ENCODE results near the gene DNTTIP2. TPM values are rescaled to one million over a fixed set of nuclear protein-coding genes. Genes with fewer than 3 reads are reported as not detected.

The DNTTIP2 gene
- total RNA-seq, 1 experiment from 2014 or later, result 39.9 TPM

DNA sequence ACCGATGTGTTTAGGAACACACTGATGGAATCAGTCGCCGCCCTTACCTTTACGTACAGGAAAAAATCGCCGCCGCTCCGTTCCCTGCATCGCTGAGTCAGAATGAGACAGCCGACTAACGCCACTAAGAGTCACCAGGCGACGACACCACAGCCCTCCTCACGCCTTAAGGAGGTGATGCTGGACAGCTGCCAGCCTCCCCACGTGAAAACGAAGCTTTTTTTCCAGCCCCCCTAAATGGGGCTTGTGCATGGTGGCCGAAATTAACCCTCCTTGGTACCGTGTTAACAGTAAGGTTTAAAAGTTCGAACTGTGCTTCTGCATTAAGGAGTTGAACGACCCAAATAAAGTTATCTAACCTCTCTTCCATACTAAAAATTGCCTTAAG, 511 bp downstream of the DNTTIP2 start:
- Histone ChIP-seq H3K9me3 (no peaks in the 10 kb centered on the region), H3K36me3 (ENCODE audit: control insufficient read depth, insufficient read depth, low read length) (no peaks in the 10 kb centered on the region), H3K4me3 (ENCODE audit: low read depth, low read length) (peak overlapping the region; percentile 78), H3K27me3 (replicated peaks; ENCODE audit: control insufficient read depth, insufficient read depth, low read length) (no peaks in the 10 kb centered on the region), H3K4me1 (no peaks in the 10 kb centered on the region)
- Mint-ChIP-seq H3K4me3 (ENCODE audit: unreplicated experiment) (peak overlapping the region; percentile 90), H3K36me3 (ENCODE audit: insufficient read depth, unreplicated experiment) (peaks cover 45% of the 10 kb centered on the region), H3K27ac (ENCODE audit: unreplicated experiment) (peak overlapping the region; percentile 99), H3K9me3 (ENCODE audit: unreplicated experiment) (no peaks in the 10 kb centered on the region), H3K27me3 (ENCODE audit: insufficient read depth, unreplicated experiment) (no peaks in the 10 kb centered on the region), H3K4me1 (ENCODE audit: low read depth, unreplicated experiment) (peaks cover 17% of the 10 kb centered on the region)
- intact Hi-C loops (cut with micrococcal nuclease; ENCODE audit: unreplicated experiment), result loop anchor here (2.0 kb wide), 1 partner anchor 30 kb away; the partner anchor contains the start of gene GCLM
- TSS peak; percentile 55 for BruUV-seq (replicated peaks)
- ChIA-PET CTCF (no interaction called here), POLR2A (no interaction called here)
- TF ChIP-seq, protein P1, sequence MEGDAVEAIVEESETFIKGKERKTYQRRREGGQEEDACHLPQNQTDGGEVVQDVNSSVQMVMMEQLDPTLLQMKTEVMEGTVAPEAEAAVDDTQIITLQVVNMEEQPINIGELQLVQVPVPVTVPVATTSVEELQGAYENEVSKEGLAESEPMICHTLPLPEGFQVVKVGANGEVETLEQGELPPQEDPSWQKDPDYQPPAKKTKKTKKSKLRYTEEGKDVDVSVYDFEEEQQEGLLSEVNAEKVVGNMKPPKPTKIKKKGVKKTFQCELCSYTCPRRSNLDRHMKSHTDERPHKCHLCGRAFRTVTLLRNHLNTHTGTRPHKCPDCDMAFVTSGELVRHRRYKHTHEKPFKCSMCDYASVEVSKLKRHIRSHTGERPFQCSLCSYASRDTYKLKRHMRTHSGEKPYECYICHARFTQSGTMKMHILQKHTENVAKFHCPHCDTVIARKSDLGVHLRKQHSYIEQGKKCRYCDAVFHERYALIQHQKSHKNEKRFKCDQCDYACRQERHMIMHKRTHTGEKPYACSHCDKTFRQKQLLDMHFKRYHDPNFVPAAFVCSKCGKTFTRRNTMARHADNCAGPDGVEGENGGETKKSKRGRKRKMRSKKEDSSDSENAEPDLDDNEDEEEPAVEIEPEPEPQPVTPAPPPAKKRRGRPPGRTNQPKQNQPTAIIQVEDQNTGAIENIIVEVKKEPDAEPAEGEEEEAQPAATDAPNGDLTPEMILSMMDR (IDR thresholded peaks at IDR 0.05; ENCODE audit: insufficient read depth in 1 of 2, low read depth in 1 of 2, low read length in 1 of 2, severe bottlenecking in 1 of 2, unreplicated experiment in 1 of 2), result no peak
- peak; percentile 7 to 38 for DNase-seq

- H3K36me3 ChIP-seq (ENCODE audit: control insufficient read depth, insufficient read depth, low read length), result no peaks in the 10 kb centered on the region
- H3K9me3 ChIP-seq, result no peaks in the 10 kb centered on the region
- TF ChIP-seq, protein P1 (IDR thresholded peaks at IDR 0.05; ENCODE audit: insufficient read depth in 1 of 2, low read depth in 1 of 2, low read length in 1 of 2, severe bottlenecking in 1 of 2, unreplicated experiment in 1 of 2), result no peak
- intact Hi-C loops (cut with micrococcal nuclease; ENCODE audit: unreplicated experiment), result no loop called here
- H3K4me1 ChIP-seq, result no peaks in the 10 kb centered on the region
- peaks cover 17% of the 10 kb centered on the region for H3K4me1 Mint-ChIP-seq (ENCODE audit: low read depth, unreplicated experiment)
- POLR2A ChIA-PET, result no interaction called here
- no peaks in the 10 kb centered on the region for H3K9me3 Mint-ChIP-seq (ENCODE audit: unreplicated experiment)
- H3K36me3 Mint-ChIP-seq (ENCODE audit: insufficient read depth, unreplicated experiment), result peaks cover 48% of the 10 kb centered on the region
- H3K4me3 Mint-ChIP-seq (ENCODE audit: unreplicated experiment), result peak overlapping the region; percentile 90
- no peak overlapping the region for H3K4me3 ChIP-seq (ENCODE audit: low read depth, low read length)
- CTCF ChIA-PET, result no interaction called here
- H3K27me3 Mint-ChIP-seq (ENCODE audit: insufficient read depth, unreplicated experiment), result no peaks in the 10 kb centered on the region
- DNase-seq, result no peak
- BruUV-seq (replicated peaks), result no TSS peak
- H3K27ac Mint-ChIP-seq (ENCODE audit: unreplicated experiment), result no peak overlapping the region
- no peaks in the 10 kb centered on the region for H3K27me3 ChIP-seq (replicated peaks; ENCODE audit: control insufficient read depth, insufficient read depth, low read length)
These were observed 1.5 kb downstream of the DNTTIP2 start for GRCh38 chr1:93877529-93877928.

DNA sequence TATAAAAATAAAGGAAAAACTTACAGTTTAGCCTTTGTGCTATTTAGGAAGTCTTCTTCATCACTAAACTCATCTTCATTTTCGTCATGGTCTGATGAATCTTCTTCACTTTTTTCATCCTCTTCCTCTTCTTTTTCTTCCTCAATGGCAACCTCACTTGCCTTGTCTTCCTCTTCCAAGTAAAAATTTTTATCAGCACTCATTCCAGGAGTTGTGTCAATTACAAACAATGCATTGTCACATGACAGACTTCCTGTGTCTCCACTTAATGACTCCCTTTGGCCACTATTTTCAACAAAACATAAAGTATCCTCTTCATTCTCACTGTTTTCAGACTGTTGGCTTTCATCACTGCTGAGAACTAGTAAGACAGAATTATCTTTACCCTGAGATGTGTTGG, 2.8 kb downstream of the DNTTIP2 start:
- intact Hi-C loops (cut with micrococcal nuclease; ENCODE audit: unreplicated experiment), result no loop called here
- ChIA-PET POLR2A (no interaction called here), CTCF (no interaction called here)
- Histone ChIP-seq H3K27me3 (replicated peaks; ENCODE audit: control insufficient read depth, insufficient read depth, low read length) (no peaks in the 10 kb centered on the region), H3K4me3 (ENCODE audit: low read depth, low read length) (no peak overlapping the region), H3K4me1 (no peaks in the 10 kb centered on the region), H3K36me3 (ENCODE audit: control insufficient read depth, insufficient read depth, low read length) (no peaks in the 10 kb centered on the region), H3K9me3 (no peaks in the 10 kb centered on the region)
- Mint-ChIP-seq H3K9me3 (ENCODE audit: unreplicated experiment) (no peaks in the 10 kb centered on the region), H3K27me3 (ENCODE audit: insufficient read depth, unreplicated experiment) (no peaks in the 10 kb centered on the region), H3K36me3 (ENCODE audit: insufficient read depth, unreplicated experiment) (peaks cover 61% of the 10 kb centered on the region), H3K4me3 (ENCODE audit: unreplicated experiment) (no peak overlapping the region), H3K4me1 (ENCODE audit: low read depth, unreplicated experiment) (peaks cover 17% of the 10 kb centered on the region), H3K27ac (ENCODE audit: unreplicated experiment) (no peak overlapping the region)
- TF ChIP-seq, protein P1 (IDR thresholded peaks at IDR 0.05; ENCODE audit: insufficient read depth in 1 of 2, low read depth in 1 of 2, low read length in 1 of 2, severe bottlenecking in 1 of 2, unreplicated experiment in 1 of 2), result no peak
- BruUV-seq (replicated peaks), result no TSS peak
- DNase-seq, result no peak

All from Caco-2 (cell line).